ENCODE measurements around the gene FAM50A.

The FAM50A gene

DNA sequence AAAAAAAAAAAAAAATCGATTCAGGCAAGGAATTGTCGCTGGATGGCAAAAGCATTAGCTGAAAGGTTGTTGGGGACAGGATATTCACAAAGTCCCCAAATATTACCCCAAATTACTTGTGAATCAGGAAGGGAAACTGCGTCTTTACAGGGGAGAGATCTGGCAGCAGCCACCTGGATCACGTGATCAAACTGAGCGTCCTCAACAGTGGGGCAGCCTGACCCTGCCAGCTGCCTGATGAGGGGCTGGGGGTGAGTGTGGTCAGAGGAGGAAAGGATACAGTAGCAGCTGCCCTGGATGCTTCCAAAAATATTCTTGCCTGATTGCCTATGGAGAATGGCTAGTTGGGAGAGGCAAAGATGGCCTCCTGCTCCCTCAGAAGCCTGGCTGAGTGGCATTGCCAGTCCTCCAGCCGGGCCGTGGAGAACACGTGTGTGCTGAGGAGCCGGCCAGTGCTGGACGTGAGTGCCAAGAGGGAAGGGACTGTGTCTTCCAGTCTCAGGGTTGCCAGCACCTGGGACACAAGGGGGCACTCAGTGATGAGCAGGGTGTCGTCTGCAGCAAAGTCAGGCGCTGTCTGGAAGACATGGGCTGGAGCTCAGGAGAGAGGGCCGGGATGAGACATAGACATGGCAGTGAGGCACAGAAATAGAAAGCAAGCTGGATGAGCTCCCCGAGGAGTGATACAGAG, 38.1 kb downstream of the FAM50A start:
- no peaks in the 10 kb centered on the region for H3K27me3 ChIP-seq (ENCODE audit: insufficient read depth, poor library complexity, severe bottlenecking)
- TF ChIP-seq SPI1 (IDR thresholded peaks at IDR 0.05; ENCODE audit: borderline replicate concordance, low read depth): no peak
- H3K4me3 ChIP-seq (replicated peaks; ENCODE audit: insufficient read depth, low read length): no peak overlapping the region
- H3K27ac ChIP-seq (replicated peaks): no peak overlapping the region
- DNase-seq (ENCODE audit: low read depth in 1 of 2, low spot score in 1 of 2): no peak

DNA sequence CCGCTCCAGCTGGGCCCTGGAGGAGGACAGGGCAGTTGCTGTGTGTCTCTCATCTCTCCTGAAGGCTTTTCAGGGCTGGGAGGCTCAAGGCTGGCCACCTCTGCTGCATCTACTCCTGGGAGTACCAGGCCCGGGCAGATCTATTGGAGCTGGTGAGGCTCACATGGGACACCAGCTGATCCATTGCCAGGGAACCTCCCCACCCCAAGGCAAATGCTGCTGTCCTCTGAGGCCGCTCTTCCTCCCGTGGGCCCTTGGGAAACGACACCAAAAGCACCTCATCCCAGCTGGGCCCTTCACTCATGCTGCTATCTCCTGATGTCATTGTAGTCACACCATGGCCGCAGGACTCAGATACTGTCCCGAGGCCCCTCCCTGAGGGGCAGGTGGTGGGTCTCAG, 38.8 kb downstream of the FAM50A start:
- no peak for DNase-seq (ENCODE audit: low read depth in 1 of 2, low spot score in 1 of 2)
- TF ChIP-seq, protein P1, sequence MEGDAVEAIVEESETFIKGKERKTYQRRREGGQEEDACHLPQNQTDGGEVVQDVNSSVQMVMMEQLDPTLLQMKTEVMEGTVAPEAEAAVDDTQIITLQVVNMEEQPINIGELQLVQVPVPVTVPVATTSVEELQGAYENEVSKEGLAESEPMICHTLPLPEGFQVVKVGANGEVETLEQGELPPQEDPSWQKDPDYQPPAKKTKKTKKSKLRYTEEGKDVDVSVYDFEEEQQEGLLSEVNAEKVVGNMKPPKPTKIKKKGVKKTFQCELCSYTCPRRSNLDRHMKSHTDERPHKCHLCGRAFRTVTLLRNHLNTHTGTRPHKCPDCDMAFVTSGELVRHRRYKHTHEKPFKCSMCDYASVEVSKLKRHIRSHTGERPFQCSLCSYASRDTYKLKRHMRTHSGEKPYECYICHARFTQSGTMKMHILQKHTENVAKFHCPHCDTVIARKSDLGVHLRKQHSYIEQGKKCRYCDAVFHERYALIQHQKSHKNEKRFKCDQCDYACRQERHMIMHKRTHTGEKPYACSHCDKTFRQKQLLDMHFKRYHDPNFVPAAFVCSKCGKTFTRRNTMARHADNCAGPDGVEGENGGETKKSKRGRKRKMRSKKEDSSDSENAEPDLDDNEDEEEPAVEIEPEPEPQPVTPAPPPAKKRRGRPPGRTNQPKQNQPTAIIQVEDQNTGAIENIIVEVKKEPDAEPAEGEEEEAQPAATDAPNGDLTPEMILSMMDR (IDR thresholded peaks at IDR 0.05; ENCODE audit: insufficient read depth, low read length): no peak
- TF ChIP-seq SPI1 (IDR thresholded peaks at IDR 0.05; ENCODE audit: borderline replicate concordance, low read depth): no peak
- Histone ChIP-seq H3K27me3 (ENCODE audit: insufficient read depth, poor library complexity, severe bottlenecking) (no peaks in the 10 kb centered on the region), H3K27ac (replicated peaks) (no peak overlapping the region), H3K4me3 (replicated peaks; ENCODE audit: insufficient read depth, low read length) (no peak overlapping the region)

DNA sequence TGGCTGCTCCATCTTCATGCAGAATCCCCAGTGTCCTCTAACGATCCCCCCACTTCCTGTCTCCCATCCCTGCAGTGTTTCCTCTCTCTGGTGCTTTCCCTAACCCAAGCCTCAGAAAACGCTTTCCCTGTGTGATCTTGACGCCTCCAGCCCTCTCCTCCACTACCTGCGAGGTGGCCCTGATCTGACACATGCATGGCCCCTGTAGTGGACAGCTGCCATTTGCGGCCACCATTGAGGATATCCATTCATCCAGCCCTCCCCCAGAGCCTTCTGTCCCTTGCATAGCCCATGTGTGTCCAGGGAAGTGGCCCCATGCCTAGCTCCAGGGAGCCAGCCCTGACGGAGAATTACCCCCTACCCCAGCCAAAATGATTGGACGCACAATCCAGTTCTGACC, 39.4 kb downstream of the FAM50A start:
- no peak for DNase-seq (ENCODE audit: low read depth in 1 of 2, low spot score in 1 of 2)
- Histone ChIP-seq H3K27me3 (ENCODE audit: insufficient read depth, poor library complexity, severe bottlenecking) (no peaks in the 10 kb centered on the region), H3K27ac (replicated peaks) (no peak overlapping the region), H3K4me3 (replicated peaks; ENCODE audit: insufficient read depth, low read length) (no peak overlapping the region)
- TF ChIP-seq, protein P1 (IDR thresholded peaks at IDR 0.05; ENCODE audit: insufficient read depth, low read length): no peak

DNA sequence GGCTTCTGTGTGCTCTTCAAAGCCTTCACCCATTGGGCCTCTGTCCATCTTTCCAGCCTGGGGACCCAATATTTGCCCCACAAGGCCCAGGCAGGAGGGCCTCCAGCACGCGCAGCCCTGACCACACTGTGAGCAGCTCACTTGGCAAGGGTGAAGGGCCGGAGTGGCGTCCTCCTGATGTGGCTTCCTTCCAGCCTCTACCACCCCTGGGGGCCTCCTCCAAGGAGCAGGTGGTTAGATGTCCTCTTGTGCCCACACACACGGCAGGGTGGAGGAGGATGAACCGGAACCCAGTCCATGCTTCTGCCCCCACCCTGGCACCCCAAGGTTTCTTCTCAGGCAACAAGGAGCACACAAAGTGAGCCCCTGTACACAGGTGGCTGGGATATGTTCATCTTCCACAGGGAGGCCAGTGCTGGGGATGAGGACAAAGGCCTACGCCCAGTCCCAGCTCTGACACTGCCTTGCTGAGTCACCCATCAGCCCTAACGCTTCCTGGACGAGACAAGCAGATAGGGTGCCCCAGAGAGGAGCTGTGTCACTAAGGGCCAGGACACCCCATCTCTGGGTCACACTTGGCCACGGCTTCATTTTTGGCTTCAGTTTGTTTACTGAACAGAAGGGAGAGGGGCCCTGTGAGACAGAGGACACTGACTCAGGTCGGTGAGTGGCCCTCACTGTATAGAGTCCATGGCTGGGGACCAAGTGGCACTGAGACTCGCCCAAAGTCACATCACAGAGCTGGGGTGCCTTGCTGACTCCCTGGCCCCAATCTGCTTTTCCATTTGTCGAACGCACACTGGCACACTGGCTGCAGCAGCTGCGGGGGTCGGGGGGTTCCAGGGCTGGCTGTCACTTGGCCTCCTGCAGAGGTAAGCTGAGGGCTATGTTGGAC, 40.6 kb downstream of the FAM50A start:
- peak in 1 of 2 experiments; percentile 32 for DNase-seq (ENCODE audit: low read depth in 1 of 2, low spot score in 1 of 2)
- Histone ChIP-seq H3K27ac (replicated peaks) (peak overlapping the region; percentile 80), H3K27me3 (ENCODE audit: insufficient read depth, poor library complexity, severe bottlenecking) (no peaks in the 10 kb centered on the region), H3K4me3 (replicated peaks; ENCODE audit: insufficient read depth, low read length) (peak overlapping the region; percentile 59; the same call in 1 of the 2 replicates)
- TF ChIP-seq GABPA (IDR thresholded peaks at IDR 0.05; ENCODE audit: low read depth): no peak
- TF ChIP-seq, protein P1 (IDR thresholded peaks at IDR 0.05; ENCODE audit: insufficient read depth, low read length): no peak
- no peak for TF ChIP-seq POLR2AphosphoS5 (IDR thresholded peaks at IDR 0.05; ENCODE audit: low read depth)
- no peak for TF ChIP-seq SPI1 (IDR thresholded peaks at IDR 0.05; ENCODE audit: borderline replicate concordance, low read depth)
- TF ChIP-seq, protein P2, sequence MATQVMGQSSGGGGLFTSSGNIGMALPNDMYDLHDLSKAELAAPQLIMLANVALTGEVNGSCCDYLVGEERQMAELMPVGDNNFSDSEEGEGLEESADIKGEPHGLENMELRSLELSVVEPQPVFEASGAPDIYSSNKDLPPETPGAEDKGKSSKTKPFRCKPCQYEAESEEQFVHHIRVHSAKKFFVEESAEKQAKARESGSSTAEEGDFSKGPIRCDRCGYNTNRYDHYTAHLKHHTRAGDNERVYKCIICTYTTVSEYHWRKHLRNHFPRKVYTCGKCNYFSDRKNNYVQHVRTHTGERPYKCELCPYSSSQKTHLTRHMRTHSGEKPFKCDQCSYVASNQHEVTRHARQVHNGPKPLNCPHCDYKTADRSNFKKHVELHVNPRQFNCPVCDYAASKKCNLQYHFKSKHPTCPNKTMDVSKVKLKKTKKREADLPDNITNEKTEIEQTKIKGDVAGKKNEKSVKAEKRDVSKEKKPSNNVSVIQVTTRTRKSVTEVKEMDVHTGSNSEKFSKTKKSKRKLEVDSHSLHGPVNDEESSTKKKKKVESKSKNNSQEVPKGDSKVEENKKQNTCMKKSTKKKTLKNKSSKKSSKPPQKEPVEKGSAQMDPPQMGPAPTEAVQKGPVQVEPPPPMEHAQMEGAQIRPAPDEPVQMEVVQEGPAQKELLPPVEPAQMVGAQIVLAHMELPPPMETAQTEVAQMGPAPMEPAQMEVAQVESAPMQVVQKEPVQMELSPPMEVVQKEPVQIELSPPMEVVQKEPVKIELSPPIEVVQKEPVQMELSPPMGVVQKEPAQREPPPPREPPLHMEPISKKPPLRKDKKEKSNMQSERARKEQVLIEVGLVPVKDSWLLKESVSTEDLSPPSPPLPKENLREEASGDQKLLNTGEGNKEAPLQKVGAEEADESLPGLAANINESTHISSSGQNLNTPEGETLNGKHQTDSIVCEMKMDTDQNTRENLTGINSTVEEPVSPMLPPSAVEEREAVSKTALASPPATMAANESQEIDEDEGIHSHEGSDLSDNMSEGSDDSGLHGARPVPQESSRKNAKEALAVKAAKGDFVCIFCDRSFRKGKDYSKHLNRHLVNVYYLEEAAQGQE (IDR thresholded peaks at IDR 0.05; ENCODE audit: insufficient replicate concordance, low read depth): no peak

All from HL-60 (cell line).